ENCODE results near the gene PROM1. TPM values are rescaled to one million over a fixed set of nuclear protein-coding genes. Genes with fewer than 3 reads are reported as not detected.

Gene PROM1
- total and polyA plus RNA-seq, 2 of the 8 experiments (the other 6 are each of a cell fraction or from before 2014, with no cell fraction given), result 36.0 to 59.7 TPM

- TF ChIP-seq CHD7 (IDR thresholded peaks at IDR 0.05; ENCODE audit: insufficient replicate concordance, low read length), result no peak
- no peak for TF ChIP-seq CREB1 (IDR thresholded peaks at IDR 0.05)
- TF ChIP-seq JUND (IDR thresholded peaks at IDR 0.05; ENCODE audit: low read length), result no peak
- TF ChIP-seq SIN3A (conservative IDR thresholded peaks at IDR 0.05 in 1 of 2, IDR thresholded peaks at IDR 0.05 in 1 of 2; ENCODE audit: low read depth in 1 of 2, low read length in 2 of 2), result no peak
- no peak for TF ChIP-seq TCF12 (IDR thresholded peaks at IDR 0.05; ENCODE audit: low read depth, low read length)
- TF ChIP-seq RAD21 (IDR thresholded peaks at IDR 0.05 in 1 of 2, conservative IDR thresholded peaks at IDR 0.05 in 1 of 2; ENCODE audit: low read depth in 2 of 2, low read length in 2 of 2), result no peak
- no peak for TF ChIP-seq POLR2AphosphoS5 (IDR thresholded peaks at IDR 0.05; ENCODE audit: low read depth, low read length)
- TF ChIP-seq POU5F1 (IDR thresholded peaks at IDR 0.05; ENCODE audit: low read depth, low read length), result no peak
- TF ChIP-seq PHF8 (conservative IDR thresholded peaks at IDR 0.05; ENCODE audit: low read depth, low read length), result no peak
- no peak for TF ChIP-seq HDAC6 (IDR thresholded peaks at IDR 0.05; ENCODE audit: low read depth, low read length)
- TF ChIP-seq SIX5 (IDR thresholded peaks at IDR 0.05; ENCODE audit: low read depth, low read length), result no peak
Measured at GRCh38 chr4:15918484-15919129, 165.2 kb downstream of the PROM1 start (continued).

All from H1 (cell line).